HG02870 (cell line): ENCODE data around the gene OSBPL10.

ENCODE experiments used
- ATAC-seq: cut with Tn5 transposase; IDR thresholded peaks from one replicate; pipeline ENCODE4 v1.9.1; 2021; ENCODE audit warnings: mild to moderate bottlenecking, moderate library complexity; ENCODE audit not compliant: unreplicated experiment

OSBPL10 gene

DNA sequence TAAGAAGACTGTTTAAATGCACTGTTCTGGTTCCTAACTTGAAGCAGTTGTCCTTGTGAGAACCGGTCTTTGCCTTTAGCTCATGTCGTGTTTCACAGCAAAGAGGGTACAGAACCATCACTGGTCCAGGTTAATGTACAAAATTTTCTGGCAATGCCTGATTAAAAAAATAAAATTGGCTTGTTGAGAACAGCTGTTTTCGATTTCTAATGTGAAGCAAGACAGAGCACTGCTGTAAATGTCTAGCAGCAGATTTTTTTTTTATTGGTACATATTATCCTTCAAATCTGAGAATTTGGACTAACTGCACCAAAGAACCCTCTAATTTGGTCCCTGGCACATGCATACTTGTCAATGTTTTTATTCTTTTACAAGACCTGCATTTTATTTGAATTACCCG lies 345.0 kb downstream of the OSBPL10 start:
- no peak for ATAC-seq

DNA sequence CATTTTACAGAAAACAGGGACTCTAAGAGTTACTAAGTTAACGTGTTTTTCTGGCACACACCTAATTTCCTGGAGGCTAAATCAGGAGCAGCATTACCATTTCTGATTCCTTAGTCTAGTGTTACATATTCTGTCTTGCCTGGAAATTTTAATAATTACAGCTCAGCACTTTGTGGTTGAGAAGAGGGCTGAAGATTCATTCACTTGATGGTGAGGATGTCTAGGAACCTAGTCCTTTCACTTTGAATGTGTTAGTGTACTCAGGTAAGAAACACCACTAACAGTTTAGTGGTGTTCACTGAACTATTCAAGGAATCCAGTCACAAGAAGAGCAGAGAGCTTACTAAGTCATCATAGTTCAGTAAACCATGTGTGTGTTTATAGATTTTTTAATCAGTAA lies 345.5 kb downstream of the OSBPL10 start:
- peak; percentile 75 for ATAC-seq

DNA sequence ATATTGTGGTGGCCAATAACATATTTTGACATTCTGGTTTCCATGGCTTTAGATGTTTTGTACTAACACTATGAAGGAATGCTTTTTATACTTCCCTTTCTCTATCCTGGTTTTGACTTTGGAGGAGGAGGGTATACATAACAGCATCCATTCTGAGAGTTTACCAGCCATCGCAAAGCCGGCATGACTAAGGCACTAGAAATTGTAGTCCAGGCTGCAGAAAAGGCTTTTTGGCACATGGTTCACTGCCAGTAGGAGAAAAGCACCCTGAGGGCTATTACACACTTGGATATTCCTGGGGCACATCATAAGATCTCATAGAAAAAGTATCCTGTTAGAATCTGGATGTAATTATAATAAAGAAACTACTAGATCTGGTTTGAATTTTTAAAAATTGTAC lies 346.6 kb downstream of the OSBPL10 start:
- ATAC-seq: no peak

DNA sequence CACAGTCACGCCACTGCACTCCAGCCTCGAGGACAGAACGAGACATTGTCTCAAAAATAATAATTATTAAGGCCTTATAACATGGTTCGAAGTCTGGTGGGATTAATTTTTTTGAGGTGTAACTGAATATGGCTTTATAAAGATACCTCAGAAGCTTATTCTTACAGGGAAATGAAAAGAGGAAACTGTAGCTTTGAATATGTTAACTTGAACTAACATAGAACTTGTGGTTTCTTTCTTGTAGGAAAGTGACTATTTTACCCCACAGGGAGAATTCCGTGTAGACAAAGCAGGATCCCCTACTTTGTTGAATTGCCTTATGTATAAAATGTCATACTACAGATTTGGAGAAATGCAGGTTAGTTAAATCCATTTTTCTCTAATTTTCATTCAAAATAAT lies 352.0 kb downstream of the OSBPL10 start:
- no peak for ATAC-seq

DNA sequence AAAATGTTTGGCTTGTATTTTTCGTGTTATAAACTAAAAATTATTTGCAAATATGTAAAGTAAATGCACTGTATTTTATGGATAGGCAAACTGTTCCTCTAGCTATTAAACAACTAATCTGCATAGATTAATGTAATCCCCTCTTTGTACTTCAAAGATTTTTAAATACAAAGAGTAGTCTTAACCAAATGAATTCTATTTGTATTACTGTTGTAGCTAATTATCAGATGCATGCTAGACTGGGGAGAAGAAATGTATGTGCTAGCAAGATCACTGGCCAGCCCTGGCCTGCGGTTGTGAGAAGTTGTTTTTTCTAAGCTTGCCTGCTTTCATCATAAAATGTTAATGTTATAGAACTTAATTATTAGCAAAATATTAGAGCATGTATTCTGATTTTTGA lies 355.7 kb downstream of the OSBPL10 start:
- no peak for ATAC-seq

DNA sequence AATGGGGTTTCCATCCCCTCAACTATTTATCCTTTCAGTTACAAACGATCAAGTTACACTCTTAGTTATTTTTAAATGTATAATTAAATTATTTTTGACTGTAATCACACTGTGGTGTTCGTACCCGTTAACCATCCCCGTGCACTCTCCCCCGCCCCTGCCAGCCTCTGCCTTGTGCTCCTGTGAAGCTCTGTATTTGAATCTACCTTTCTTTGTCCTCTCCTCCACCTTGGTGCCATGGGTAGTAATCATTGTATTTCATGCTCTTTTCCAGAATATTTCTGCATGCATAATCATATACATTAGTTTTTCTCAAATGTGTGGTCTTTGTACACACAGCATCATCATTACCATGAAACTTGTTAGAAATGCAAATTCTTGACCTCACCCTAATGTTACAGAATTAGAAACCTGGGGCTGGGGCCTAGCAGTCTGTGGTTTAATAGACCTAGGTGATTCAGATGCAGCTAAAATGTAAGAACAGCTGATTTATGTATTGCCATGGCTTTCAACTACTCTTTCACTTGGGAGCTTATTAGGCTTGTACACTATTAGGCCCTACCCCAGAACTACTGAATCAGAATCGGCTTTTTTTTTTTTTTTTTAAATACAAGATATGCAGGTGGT lies 356.9 kb downstream of the OSBPL10 start:
- no peak for ATAC-seq

DNA sequence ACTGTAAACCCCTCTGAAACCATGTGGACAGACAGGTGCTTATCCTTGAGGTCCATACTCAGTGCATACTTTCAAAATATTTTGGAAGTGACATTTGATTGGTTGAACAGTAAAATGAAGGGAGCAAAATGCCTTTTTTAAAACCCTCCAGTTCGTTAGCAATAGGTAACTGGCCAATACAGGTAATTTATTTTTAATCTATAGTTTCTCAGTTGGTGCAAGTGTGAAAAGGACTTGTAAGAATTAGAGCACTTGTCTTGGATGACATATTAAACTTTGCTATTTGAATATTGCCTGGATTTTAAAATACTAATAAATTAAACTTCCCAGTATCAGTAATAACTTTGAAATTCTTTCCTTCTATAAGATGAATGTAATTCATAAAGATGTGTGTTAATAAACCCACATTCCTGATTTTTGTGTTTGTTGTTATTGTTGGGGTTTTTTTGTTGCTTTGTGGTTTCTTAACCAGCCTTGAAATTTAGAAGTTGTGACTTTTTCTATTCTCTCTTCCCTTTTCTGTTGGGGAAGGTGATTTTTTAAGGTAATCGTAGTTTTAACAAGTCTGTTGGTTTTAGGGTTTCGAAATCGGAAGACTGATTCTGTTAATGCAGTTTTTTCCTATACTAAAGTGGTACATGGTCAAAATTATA lies 358.3 kb downstream of the OSBPL10 start:
- peak; percentile 58 for ATAC-seq

DNA sequence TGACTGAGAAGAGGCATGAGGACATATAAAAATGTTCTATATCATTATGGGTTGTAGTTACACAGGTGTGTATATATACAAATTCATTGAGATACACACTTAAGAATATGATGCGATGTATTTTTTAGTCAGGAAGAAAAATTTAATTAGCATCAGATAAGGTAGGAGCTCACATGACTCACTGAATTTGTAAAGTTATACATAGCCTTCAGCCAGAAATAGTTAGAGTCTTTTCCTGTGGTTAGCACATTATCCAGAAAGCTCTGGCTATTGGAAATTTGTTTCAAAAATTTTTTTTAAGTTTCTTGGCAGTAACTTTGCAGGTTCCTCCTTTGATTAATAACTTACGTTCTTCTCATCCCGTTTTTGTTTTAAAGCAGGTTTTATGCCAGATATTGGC lies 359.7 kb downstream of the OSBPL10 start:
- ATAC-seq: no peak

DNA sequence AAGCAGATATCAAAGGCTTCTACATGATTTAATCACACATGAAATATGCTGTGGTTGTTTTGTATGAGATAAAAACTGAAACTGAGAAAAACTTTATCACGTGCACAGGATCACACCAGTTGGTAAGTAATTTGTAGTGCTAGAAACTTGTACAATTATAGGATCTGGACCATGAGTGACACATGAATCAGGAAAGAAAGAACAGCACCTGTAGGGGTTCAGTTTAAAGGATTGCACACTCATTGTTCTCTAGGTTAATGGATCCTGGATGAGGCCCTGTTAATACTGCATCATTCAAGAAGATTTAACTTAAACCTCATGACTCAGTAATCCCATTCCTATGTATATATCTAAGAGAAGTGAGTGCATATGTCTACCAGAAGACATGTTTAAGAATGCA lies 360.4 kb downstream of the OSBPL10 start:
- no peak for ATAC-seq

DNA sequence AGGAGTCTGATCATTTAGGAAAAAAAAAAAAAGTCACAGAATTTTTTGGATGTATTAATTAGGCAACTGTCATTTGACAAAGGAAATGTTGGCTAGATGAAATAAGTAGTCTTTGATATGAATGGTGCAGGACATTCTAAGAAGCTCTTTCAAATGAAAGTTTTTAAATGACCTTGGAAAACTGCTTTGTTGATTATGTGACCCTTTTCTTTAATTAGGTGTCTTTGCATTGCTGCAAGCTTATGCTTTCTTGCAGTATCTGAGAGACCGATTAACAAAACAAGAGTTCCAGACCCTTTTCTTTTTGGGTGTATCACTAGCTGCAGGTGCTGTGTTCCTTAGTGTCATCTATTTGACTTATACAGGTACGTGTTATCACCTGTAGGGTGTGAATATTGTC lies 364.4 kb downstream of the OSBPL10 start:
- ATAC-seq: no peak

DNA sequence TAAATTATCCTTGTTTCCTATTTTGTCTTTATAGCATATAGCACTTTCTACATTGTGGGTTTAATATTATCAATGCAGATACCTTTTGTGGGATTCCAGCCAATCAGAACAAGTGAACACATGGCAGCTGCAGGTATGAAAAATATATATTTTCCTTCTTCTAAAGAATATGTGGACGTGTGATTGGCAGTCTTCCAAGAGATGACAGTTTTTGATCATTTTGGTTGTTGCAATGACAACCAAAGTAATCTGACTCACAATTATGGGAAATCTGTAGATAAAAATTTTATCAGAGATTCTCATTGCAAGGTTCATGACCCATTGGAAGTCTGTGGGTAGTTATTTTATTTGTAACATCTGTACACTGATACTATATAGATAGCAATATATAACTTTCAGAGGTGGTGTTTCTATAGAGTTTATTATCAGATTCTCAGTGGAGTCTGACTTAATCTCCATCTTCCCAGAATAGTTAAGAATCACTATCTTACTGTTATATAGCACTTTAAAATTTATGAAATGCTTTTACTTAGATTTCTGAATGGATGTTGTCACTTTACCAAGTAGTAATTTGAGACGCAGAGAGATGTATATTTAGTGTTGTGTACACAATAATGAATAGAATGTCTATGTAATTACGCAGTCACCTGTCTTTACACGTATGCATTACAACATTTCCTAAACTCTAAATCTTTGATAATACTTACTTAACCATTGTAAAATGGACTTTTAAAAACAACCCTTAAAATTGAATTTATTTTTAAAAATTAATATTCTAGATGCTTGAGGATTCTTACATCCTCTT lies 365.8 kb downstream of the OSBPL10 start:
- no peak for ATAC-seq

DNA sequence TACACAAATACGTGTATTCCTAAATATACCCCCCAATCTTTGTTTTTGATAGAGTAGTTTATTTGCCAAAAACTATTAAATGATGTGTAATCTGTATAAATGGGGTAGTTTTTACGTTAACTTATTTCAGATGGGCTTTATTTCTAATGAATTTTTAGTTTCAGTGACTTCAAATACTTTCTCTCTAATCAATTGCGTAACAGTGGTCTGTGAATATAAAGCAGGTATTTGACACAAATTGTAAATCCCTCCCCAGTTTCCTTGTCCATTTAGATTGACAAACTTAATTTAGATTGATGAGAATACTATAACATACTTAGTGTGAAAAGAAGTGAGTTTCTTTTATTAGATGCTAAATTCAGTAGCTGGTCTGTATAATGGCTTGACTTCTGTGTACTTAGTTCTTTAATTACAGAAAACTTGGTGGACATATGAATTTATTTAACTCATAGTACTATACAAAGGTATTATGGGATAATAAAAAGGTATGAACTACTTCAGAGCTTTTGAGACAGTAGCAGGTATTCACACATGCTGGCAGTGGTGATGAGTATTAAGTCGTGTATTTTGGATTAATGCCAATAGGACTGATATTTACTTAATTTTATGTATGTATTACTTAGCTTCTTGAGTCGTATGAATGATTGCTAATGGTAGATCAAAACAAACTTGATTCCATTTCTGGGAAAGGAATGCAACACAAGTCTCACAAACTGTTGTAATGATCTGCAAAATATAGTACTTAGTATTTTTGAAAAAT lies 366.7 kb downstream of the OSBPL10 start:
- no peak for ATAC-seq

DNA sequence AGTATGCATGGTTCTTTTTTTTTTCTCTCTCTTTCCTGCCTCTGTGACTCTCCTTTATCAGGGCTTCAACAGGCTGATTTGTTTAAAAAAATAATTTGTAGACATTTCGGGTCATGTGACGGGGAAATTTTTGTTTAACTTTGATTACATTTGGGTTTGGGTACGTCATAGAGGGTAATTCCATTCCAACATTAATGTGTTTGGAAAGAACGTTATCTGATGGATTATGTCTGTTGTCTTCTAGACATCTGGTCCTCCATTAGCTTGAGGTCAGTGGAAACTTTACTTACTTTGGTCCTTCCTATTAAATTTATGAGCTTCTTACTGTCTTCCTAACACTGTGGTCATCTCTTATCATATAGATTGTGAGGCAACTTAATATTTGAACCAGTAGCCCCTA lies 367.4 kb downstream of the OSBPL10 start:
- ATAC-seq: no peak

DNA sequence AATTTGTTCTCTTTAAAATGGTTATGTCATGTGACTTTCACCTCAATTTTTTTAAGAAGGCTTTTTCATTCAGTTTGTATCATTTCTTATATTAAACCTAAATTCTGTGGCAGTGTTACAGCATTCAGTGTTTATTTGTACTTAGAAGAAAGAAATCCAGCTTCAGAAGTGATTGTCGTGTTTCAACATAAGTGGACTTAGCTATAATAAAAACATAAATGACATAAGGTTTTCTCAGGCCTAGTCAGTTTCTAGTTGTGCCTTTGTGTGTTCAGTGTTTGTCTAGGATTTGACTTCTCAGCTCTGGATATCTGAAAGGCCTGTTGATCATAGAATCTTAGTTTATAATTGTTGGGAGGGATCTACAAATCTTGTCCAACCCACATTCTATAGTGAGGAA lies 367.9 kb downstream of the OSBPL10 start:
- no peak for ATAC-seq
